ENCODE measurements around the gene FILIP1.

Gene FILIP1

GRCh38 chr6:75300531-75300855 is 193.1 kb downstream of the FILIP1 start:
- DNase-seq (ENCODE audit: low spot score) (no peak), FAIRE-seq (no peak)

DNA sequence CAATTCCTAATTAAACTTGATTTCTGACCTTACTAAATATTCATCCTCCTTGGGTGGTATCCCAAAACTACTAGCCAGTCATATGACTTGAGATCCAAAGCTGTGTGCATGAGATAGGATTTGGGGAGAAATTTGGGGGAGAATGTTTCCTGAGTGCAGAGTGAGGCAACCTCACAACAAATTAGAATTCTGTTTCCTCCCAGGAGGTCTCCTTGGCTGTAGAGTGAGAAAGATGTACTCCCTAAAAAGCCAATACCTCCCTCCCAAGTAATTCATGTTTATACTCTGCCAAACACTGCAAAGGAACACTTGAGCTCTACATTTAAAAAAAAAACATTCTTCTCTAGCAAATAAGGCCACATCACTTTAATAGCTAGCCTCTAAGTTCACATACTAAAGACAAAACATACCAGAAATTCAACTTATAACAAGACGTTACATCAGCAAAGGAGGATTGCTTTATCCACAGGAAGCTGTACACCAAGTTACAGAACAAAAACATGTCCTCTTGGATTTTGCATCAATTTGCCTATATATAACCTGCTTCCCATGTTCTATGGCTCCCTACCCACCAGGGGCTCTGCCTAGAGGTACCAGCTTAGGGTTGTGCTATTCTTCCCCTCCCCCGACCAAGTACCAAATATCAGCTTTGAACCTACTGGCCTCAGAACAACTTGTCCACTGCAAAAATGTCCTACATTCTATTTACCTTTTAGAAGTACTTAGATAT is 193.6 kb downstream of the FILIP1 start:
- DNase-seq (ENCODE audit: low spot score) (no peak), FAIRE-seq (no peak)

- FAIRE-seq: peak; percentile 83
These were observed 196.5 kb downstream of the FILIP1 start for GRCh38 chr6:75296811-75297779.

DNA sequence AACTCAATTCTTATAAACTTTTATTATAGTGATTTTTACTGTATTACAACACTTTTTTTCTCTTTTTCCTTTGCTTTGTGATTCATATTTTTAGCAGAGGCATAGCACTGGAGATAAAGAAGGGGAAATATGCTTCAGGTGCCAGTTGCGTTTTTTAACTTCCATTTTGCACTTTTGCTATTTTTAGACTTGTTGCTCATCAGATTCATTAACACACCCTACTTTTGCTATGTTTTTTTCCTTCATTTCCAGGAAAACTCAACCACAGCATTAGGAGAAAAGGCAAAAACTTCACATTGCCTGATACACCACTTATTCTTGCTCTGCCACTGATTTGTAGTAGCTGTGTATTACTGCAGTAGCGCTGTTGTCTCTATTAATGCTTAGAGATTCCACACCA is 201.0 kb downstream of the FILIP1 start:
- no peak for FAIRE-seq
- no peak for DNase-seq (ENCODE audit: low spot score)

More at GRCh38 chr6:75296811-75297779, 196.5 kb downstream of the FILIP1 start:
- peak; percentile 52 for DNase-seq (ENCODE audit: low spot score)

- no peak for DNase-seq (ENCODE audit: low spot score)
- FAIRE-seq: no peak
These were observed 201.9 kb downstream of the FILIP1 start for GRCh38 chr6:75291744-75292143.

DNA sequence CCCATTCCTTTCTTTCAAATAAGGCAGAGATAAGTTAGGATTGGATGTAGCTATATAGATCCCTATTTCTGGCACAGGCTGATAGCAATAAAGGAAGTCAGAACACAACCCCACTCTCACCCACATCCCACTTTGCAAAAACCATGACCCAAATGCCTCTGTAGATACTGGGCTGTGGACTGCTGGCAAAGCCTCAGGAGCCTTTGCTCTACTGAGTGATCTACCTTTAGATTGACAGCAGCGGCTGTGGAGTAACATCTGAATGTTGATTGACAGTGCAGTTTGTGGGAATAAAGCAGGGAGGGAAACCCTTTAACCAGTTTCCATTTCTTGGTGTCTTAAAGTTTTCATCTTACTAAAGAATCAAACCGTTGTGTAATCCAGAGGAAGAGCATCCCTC is 202.3 kb downstream of the FILIP1 start:
- no peak for FAIRE-seq
- DNase-seq (ENCODE audit: low spot score): no peak

DNA sequence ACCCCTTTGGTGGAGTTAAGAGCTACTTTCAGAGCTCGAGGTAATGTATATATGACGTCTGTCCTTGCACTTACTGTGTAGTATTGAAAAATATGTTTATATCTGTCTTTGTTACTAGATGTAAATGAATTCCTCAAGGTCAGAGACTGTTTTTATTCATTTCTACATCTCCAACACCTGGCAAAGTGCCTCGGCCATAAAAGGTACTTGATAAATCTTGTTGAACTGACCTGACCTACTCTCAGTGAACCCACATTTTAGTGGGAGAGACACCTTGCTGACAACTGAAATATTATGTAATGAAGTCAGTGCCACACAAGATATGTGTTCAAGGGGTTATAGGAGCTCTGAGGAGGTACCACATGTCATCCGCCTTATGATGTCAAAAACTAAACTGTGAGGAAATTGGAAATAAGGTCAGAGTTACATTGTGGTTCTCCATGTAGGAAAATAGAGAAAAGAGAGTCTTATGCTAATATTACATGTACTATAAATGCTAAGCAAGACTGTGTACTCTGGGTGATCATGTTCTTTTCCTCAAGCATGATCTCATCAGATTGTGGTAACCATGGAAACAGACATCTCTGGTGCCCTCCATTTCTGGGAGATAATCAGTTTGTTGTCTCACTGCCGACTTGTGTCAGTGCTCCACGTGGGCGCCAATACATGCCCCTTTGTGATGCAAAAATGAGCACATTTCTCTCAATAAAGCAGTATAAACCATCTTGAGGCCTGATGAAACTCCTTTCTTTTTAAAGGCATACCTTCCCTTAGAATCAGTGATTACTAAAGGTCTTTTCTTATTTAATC is 203.3 kb downstream of the FILIP1 start:
- DNase-seq (ENCODE audit: low spot score) (no peak), FAIRE-seq (no peak)

DNA sequence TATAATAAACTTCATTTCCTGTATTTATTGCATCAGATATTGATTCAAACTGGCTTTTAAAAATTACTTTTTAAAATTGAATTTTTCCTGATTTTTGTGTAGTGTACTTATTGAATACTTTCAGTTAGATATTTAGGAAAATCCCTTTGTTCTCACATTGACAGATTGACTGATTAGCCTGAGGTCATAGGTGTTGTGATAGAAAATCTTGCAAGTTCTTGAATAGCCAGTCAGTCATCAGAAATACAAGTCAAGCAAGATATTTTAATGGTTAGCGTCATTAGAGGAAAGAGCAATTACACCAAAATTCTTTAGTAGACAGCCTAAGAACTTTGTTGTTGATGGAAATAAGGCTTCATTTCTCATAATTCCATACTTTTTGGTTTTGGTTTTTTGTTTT is 205.6 kb downstream of the FILIP1 start:
- DNase-seq (ENCODE audit: low spot score) (no peak), FAIRE-seq (no peak)

- FAIRE-seq (no peak), DNase-seq (ENCODE audit: low spot score) (no peak)
These were observed 206.2 kb downstream of the FILIP1 start for GRCh38 chr6:75287424-75287823.

- DNase-seq (ENCODE audit: low spot score) (no peak), FAIRE-seq (no peak)
These were observed 206.6 kb downstream of the FILIP1 start for GRCh38 chr6:75286955-75287354.

DNA sequence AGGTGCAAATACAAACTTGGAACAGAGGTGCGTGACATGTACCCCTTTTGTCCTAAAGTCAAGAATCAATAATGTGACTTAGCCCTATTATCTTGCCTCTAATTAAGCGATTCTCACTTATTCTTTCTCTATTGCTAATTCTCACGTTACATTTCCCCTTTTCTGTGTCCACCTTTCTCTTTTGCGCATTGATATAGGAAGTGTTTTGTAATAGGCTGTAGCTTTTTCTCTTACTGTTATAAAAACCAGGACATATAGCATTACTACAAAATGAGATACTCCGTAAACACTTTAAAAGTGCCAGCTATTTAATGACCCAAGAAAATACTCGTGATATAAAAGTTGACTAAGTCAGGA is 208.3 kb downstream of the FILIP1 start:
- FAIRE-seq: no peak
- no peak for DNase-seq (ENCODE audit: low spot score)

GRCh38 chr6:75284632-75285282 is 208.8 kb downstream of the FILIP1 start, which contains the start of gene TMEM30A:
Gene TMEM30A (minus strand): TSS chr6:75284792. CDS start chr6:75284638, 154 bp downstream.
- DNase-seq (ENCODE audit: low spot score) (peak; percentile 95), FAIRE-seq (peak; percentile 93)

GRCh38 chr6:75283907-75284631 is 209.5 kb downstream of the FILIP1 start:
- DNase-seq (ENCODE audit: low spot score) (no peak), FAIRE-seq (no peak)

GRCh38 chr6:75282706-75283105 is 210.9 kb downstream of the FILIP1 start:
- DNase-seq (ENCODE audit: low spot score): no peak
- FAIRE-seq: no peak

DNA sequence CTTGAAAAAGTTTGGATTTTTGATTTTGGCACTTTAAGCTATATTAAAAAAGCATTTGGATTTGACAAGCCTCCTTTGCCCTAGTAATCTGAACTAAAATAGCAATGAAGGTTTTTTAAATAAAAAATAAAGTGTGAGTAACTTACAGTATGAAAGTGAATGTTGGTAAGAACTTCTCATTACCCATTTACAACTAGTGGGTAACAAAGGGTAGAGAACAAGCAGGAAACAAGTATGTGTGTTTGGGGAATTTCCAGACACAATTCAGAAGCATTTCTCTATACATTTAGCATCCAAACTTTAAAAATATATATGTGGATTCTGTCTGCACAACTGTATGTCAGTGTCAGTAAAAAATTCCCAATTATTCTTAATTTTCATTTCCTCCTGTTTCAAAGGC is 211.9 kb downstream of the FILIP1 start:
- FAIRE-seq (peak; percentile 8), DNase-seq (ENCODE audit: low spot score) (no peak)

DNA sequence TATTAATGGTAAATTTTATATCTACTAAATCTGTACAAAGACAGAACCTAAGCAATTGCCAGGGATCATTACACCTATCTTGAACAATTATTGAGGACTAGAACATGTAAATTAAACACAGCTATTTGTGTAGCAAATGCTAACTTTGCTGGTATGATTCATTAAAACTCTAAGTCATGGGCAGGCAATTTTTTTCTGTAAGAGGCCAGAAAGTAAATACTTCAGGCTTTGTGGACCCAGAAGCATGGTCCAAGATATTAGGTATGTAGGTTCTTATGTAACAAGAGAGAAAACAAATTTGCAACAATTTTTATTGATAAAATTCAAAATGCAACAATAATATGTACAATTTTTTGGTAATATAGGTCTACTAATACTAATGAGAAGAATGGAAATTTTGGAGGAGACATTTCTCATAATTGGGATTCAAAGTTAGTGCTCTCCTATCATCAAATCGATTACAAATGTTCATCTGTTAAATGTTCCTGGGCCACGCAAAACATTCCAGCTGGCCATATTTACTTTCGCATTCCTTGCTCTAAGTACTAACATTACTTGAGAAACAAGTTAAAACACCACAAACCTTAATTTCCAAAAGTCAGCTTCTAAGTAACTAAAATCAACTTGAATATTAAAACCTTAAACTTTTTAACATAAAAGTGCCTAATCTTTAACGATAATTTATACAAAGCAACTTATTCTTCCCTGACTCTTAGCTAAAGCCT is 213.3 kb downstream of the FILIP1 start:
- FAIRE-seq (no peak), DNase-seq (ENCODE audit: low spot score) (no peak)

GRCh38 chr6:75279418-75279817 is 214.2 kb downstream of the FILIP1 start:
- no peak for FAIRE-seq

GRCh38 chr6:75278474-75279077 is 215.0 kb downstream of the FILIP1 start:
- FAIRE-seq: no peak
- DNase-seq (ENCODE audit: low spot score): no peak

More at GRCh38 chr6:75279418-75279817, 214.2 kb downstream of the FILIP1 start:
- DNase-seq (ENCODE audit: low spot score): no peak

GRCh38 chr6:75275067-75275466 is 218.5 kb downstream of the FILIP1 start:
- FAIRE-seq: no peak
- DNase-seq (ENCODE audit: low spot score): peak; percentile 67

All from RCC 7860 (cell line).